ENCODE measurements around the gene CCDC54. TPM values are rescaled to one million over a fixed set of nuclear protein-coding genes. Genes with fewer than 3 reads are reported as not detected.

The CCDC54 gene
- total and polyA plus RNA-seq, 8 donors, result not detected

DNA sequence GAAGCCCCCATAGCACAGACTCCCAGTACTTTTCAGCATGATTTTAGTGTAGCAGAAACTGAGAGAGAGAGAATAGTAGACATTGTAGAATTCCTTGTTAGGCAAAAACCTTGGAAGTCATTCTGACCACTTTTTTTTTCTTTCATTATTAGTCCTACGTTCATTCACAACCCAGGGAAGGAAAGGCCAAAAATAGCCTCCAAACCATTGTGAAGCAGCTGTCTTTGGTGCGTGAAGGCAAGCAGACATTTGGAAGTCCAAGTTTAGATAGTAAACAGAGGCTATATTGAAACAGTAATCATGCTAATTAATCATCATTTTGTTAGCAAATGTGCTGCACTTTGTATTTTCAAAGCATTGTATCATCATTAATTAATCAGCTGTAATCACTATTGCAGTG, 34.5 kb downstream of the CCDC54 start:
- intact Hi-C loops (cut with DNase I; ENCODE audit: low total_unique reads), result loop anchor here (10.0 kb wide), 1 partner anchor 157 kb away; no protein-coding TSS in a partner anchor
- DNase-seq, result no peak
- no peaks in the 10 kb centered on the region for H3K36me3 ChIP-seq
- no peak overlapping the region for H3K27ac ChIP-seq
- H3K4me1 ChIP-seq, result no peaks in the 10 kb centered on the region
- H3K4me3 ChIP-seq, result no peak overlapping the region
- 41 to 66% (median 53%) methylated on average over 2 of the region's 2 CpGs for WGBS, 5 donors
- TF ChIP-seq, protein P1, sequence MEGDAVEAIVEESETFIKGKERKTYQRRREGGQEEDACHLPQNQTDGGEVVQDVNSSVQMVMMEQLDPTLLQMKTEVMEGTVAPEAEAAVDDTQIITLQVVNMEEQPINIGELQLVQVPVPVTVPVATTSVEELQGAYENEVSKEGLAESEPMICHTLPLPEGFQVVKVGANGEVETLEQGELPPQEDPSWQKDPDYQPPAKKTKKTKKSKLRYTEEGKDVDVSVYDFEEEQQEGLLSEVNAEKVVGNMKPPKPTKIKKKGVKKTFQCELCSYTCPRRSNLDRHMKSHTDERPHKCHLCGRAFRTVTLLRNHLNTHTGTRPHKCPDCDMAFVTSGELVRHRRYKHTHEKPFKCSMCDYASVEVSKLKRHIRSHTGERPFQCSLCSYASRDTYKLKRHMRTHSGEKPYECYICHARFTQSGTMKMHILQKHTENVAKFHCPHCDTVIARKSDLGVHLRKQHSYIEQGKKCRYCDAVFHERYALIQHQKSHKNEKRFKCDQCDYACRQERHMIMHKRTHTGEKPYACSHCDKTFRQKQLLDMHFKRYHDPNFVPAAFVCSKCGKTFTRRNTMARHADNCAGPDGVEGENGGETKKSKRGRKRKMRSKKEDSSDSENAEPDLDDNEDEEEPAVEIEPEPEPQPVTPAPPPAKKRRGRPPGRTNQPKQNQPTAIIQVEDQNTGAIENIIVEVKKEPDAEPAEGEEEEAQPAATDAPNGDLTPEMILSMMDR (IDR thresholded peaks at IDR 0.05), result no peak
- TF ChIP-seq EP300 (IDR thresholded peaks at IDR 0.05) (no peak), POLR2A (IDR thresholded peaks at IDR 0.05) (no peak), POLR2AphosphoS5 (IDR thresholded peaks at IDR 0.05) (no peak)
- H3K9me3 ChIP-seq, result peaks cover 0 to 15% (median 13%) of the 10 kb centered on the region in 4 donors
- no peaks in the 10 kb centered on the region for H3K27me3 ChIP-seq

DNA sequence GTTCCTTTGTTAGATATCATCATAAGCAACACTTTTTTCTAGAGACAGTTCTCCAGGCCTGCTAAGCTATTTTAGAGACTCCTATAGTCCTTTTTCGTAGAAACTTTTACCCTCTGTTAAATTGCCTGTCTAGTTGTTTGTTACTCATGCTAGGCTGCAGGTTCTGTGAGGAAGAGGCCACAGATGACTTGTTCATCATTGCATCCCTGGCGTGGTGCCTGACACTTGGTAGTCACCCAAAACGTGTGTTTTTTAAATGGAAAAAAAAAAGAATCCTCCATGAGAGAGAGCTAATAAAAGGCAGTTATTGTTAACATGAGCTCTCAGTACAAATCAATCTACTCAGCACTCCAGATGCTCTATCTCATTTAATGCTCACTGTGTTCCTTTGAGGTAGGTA, 35.1 kb downstream of the CCDC54 start:
- Histone ChIP-seq H3K4me3 (no peak overlapping the region), H3K27me3 (no peaks in the 10 kb centered on the region), H3K27ac (no peak overlapping the region), H3K9me3 (peaks cover 0 to 15% (median 13%) of the 10 kb centered on the region in 4 donors), H3K4me1 (no peaks in the 10 kb centered on the region), H3K36me3 (no peaks in the 10 kb centered on the region)
- DNase-seq, result no peak
- WGBS, 5 donors, result 76 to 84% (median 80%) methylated on average over 3 of the region's 3 CpGs
- no peak for TF ChIP-seq POLR2AphosphoS5 (IDR thresholded peaks at IDR 0.05)
- intact Hi-C loops (cut with DNase I; ENCODE audit: low total_unique reads), result loop anchor here (10.0 kb wide), 1 partner anchor 158 kb away; no protein-coding TSS in a partner anchor

GRCh38 chr3:107413264-107413663, 36.0 kb downstream of the CCDC54 start:
- H3K4me3 ChIP-seq, result no peak overlapping the region
- H3K4me1 ChIP-seq, result no peaks in the 10 kb centered on the region
- no peaks in the 10 kb centered on the region for H3K27me3 ChIP-seq
- 92 to 99% (median 94%) methylated on average over 6 of the region's 6 CpGs for WGBS, 5 donors
- no peaks in the 10 kb centered on the region for H3K36me3 ChIP-seq
- no peak overlapping the region for H3K27ac ChIP-seq
- peaks cover 0 to 15% (median 13%) of the 10 kb centered on the region in 4 donors for H3K9me3 ChIP-seq
- TF ChIP-seq POLR2AphosphoS5 (IDR thresholded peaks at IDR 0.05) (no peak), EP300 (IDR thresholded peaks at IDR 0.05) (no peak), POLR2A (IDR thresholded peaks at IDR 0.05) (no peak)
- TF ChIP-seq, protein P1 (IDR thresholded peaks at IDR 0.05), result no peak
- DNase-seq, result no peak
- intact Hi-C loops (cut with DNase I; ENCODE audit: low total_unique reads), result loop anchor here (10.0 kb wide), 1 partner anchor 158 kb away; no protein-coding TSS in a partner anchor

- no peak overlapping the region for H3K4me3 ChIP-seq
- 90 to 100% (median 98%) methylated on average over 1 of the region's 1 CpG for WGBS, 5 donors
Observed at GRCh38 chr3:107414325-107414964, 37.2 kb downstream of the CCDC54 start.

More at GRCh38 chr3:107414325-107414964, 37.2 kb downstream of the CCDC54 start:
- intact Hi-C loops (cut with DNase I; ENCODE audit: low total_unique reads), result loop anchor here (10.0 kb wide), 1 partner anchor 160 kb away; no protein-coding TSS in a partner anchor
- Histone ChIP-seq H3K4me1 (no peaks in the 10 kb centered on the region), H3K27ac (no peak overlapping the region), H3K27me3 (no peaks in the 10 kb centered on the region), H3K36me3 (no peaks in the 10 kb centered on the region), H3K9me3 (peaks cover 0 to 8% (median 4%) of the 10 kb centered on the region in 4 donors)
- no peak for DNase-seq
- TF ChIP-seq POLR2A (IDR thresholded peaks at IDR 0.05) (no peak), EP300 (IDR thresholded peaks at IDR 0.05) (no peak), POLR2AphosphoS5 (IDR thresholded peaks at IDR 0.05) (no peak)
- TF ChIP-seq, protein P1 (IDR thresholded peaks at IDR 0.05), result no peak

Measured in stomach (tissue), 9 donors.